Islet of Langerhans (tissue), 1 donor: ENCODE results near the gene QTRT2.

Source experiments
- FAIRE-seq: peaks from one replicate; lab custom pipeline; 2011; peaks lifted over from hg19 to GRCh38; lab: Jason Lieb, UNC

Gene QTRT2

GRCh38 chr3:114127517-114127916 is 71.0 kb downstream of the QTRT2 start:
- FAIRE-seq: no peak

- no peak for FAIRE-seq
Observed at GRCh38 chr3:114128231-114128630, 71.7 kb downstream of the QTRT2 start.

GRCh38 chr3:114128826-114129225 is 72.3 kb downstream of the QTRT2 start:
- FAIRE-seq: no peak

- FAIRE-seq: no peak
Observed at GRCh38 chr3:114132500-114132899, 76.0 kb downstream of the QTRT2 start.

GRCh38 chr3:114133947-114134346 is 77.4 kb downstream of the QTRT2 start:
- FAIRE-seq: no peak
